Stimulated activated naive CD8-positive, alpha-beta T cell treated with anti-CD3 and anti-CD28 coated beads, Interleukin-15, Interleukin-2, amounts not matched to agents 100 U/mL and 50 U/mL, for 24 hours (primary cell): ENCODE data around the gene PSPC1.
"Not testable (repeated sequence)": the region's sequence is repeated elsewhere in the genome, so short reads cannot be mapped to it uniquely, and the experiment has no call there.

ENCODE experiments used
- ATAC-seq: fragments of 150-1000 bp; cut with Tn5 transposase; one replicate; pipeline ENCODE4 v1.10.0; 2021
- DNase-seq: peaks from one replicate; pipeline ENCODE4 v3.0.0; 2021

The PSPC1 gene, protein sequence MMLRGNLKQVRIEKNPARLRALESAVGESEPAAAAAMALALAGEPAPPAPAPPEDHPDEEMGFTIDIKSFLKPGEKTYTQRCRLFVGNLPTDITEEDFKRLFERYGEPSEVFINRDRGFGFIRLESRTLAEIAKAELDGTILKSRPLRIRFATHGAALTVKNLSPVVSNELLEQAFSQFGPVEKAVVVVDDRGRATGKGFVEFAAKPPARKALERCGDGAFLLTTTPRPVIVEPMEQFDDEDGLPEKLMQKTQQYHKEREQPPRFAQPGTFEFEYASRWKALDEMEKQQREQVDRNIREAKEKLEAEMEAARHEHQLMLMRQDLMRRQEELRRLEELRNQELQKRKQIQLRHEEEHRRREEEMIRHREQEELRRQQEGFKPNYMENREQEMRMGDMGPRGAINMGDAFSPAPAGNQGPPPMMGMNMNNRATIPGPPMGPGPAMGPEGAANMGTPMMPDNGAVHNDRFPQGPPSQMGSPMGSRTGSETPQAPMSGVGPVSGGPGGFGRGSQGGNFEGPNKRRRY

GRCh38 chr13:19782727-19783682 is at the start of gene PSPC1:
TSS of gene PSPC1 (minus strand) at chr13:19782945. CDS start at chr13:19782757, 188 bp downstream.
- DNase-seq (peak; percentile 96), ATAC-seq (peak; percentile 90)

DNA sequence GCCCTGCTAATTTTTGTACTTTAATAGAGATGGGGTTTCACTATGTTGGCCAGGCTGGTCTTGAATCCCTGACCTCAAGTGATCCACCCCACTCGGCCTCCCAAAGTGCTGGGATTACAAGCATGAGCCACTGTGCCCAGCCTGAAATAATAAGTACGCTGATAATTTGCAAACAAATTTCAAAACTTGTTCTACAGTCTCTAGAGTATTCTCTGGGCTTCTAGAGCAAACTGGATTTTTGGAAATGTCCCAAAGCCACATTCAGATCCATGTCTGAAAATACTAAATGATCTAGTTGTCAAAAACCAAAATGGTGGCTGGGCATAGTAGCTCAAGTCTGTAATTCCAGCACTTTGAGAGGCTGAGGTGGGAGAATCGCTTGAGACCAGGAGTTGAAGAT is 39.9 kb upstream of the PSPC1 start:
- DNase-seq: no peak
- ATAC-seq: no peak

DNA sequence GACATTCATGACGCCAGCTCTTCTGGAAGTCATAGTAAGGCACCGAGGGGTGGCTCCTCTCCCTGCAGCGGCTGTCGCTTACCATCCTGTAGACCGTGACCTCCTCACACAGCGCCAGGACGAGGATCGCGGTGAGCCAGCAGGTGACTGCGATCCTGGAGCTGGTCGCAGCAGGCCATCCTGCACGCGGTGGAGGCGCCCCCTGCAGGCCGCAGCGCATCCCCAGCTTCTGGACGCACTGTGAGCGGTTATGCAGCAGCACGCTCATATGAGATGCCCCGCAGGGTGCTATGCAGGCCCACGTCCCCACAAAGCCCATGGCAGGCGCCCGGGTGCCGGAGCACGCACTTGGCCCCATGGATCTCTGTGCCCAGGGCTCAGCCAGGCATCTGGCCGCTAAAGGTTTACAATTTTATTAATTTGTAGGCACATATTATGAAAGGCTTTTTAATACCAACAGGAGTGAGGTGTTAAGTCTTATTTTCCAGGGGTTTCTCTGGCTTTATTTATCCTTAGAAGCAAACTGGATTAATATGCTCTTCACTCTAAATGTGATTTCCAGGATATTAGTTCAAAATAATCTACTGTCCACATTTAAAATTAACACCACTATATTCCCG is 35.6 kb upstream of the PSPC1 start:
- peak; percentile 55 for DNase-seq
- peak; percentile 49 for ATAC-seq

GRCh38 chr13:19817510-19818158 is 34.9 kb upstream of the PSPC1 start:
- ATAC-seq (no peak), DNase-seq (no peak)

GRCh38 chr13:19817106-19817505 is 34.4 kb upstream of the PSPC1 start:
- ATAC-seq: no peak
- DNase-seq: no peak

- ATAC-seq, DNase-seq: not testable (repeated sequence)
Observed at GRCh38 chr13:19815842-19816241, 33.1 kb upstream of the PSPC1 start.

DNA sequence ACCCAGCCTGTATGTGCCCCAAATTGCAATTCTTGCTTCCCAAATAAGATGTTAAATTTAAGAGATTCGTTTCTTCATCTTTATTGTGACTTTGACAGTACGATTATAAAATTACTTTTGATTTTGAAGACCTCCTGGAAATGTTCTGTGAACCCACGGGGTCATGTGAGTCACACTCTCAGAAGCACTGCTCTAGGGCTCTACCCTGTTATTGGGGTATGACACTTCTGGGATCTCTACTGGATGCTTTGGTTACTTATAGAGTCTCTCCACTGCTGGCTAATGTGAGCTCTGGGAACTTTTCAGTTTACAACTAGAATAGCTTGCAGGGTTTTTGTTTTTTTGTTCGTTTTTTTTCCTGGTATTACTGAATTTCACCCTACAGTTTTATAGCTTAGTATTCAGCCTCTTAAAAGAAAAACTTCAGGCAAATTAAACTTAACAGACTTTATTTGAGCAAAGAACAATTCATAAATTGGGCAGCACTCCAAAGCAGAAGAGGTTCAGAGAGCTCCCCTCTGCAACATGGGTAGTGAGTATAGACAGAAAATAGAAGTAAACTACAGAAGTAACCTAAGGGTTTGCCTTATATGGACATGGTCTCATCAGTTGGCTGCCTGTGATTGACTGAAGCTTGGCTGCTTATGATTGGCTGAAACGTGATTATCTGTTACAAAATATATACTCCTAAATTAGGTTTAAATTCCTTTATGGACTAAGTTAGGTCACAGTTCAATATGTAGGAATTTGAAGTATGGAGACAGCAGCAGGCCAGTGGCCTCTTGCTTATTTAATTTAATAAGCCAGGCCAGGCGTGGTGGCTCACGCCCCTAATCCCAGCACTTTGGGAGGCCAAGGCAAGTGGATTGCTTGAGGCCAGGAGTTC is 28.5 kb upstream of the PSPC1 start:
- ATAC-seq: peak; percentile 76
- no peak for DNase-seq

GRCh38 chr13:19810151-19810550 is 27.4 kb upstream of the PSPC1 start:
- no peak for ATAC-seq
- DNase-seq: no peak

GRCh38 chr13:19805765-19806164 is 23.0 kb upstream of the PSPC1 start:
- no peak for ATAC-seq
- no peak for DNase-seq

- ATAC-seq: no peak
- no peak for DNase-seq
Observed at GRCh38 chr13:19795956-19796355, 13.2 kb upstream of the PSPC1 start.

DNA sequence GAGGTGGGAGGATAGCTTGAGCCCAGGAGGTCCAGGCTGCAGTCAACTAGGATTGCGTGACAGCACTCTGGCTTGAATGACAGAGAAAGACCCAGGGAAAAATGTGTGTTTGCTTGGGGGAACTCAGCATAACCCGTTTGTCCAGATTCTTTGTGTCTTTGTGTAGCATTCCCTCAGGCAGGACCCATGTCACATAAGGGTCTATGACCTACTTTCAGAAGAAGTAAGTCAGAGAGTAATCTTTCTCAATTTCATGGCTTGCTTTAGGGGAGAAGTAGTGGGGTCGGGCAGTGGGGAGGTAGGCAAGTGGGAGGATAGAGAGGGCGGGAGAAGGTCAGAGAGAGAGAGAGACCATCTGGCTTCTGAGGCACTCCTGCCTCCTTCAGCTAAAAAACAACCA is 11.9 kb upstream of the PSPC1 start:
- ATAC-seq (no peak), DNase-seq (no peak)

DNA sequence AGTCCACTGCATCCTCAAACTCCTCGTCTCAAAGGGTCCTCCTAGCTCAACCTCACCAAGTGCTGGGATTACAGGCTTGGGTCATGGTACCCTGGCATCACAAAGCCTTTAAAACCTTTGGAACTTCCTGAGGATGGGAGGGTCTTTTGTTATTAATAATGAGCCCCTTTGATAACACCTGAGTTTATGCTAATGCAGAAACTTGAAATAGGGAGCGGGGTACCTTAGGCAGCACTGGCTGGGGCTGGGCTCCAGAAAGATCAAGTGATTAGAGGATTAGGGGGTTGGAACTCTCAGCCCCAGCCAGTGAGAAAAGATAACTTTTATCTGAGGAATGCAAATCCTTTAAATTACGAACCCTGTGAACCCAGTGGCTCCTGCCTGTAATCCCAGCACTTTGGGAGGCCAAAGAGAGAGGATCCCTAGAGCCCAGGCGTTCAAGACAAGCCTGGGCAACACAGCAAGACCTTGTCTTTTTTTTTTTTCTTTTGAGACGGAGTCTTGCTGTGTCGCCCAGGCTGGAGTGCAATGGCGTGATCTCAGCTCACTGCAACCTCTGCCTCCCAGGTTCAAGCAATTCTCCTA is 9.3 kb upstream of the PSPC1 start:
- DNase-seq (no peak), ATAC-seq (no peak)

DNA sequence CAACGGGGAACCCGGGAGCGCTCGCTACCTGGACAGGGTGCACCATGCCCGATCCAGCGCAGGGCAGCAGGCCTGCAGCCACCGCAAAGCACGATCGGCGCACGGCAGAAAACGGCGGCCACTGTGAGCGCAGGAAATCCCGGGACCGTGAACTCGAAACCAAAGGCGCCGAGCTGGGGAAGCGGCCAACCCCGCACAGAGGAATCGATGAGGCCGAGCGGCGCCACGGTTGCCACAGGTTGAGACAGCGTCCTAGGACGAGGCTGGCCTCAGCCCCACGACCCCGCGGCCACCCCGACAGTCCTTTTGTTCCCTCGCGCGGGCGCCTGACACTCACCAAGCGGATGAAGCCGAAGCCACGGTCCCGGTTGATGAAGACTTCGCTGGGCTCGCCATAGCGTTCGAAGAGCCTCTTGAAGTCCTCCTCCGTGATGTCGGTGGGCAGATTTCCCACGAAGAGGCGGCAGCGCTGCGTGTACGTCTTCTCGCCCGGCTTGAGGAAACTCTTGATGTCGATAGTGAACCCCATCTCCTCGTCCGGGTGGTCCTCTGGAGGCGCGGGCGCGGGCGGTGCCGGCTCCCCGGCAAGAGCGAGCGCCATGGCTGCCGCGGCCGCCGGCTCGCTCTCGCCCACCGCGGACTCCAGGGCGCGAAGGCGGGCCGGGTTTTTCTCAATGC is 557 bp downstream of the PSPC1 start:
- DNase-seq (peak; percentile 69), ATAC-seq (peak; percentile 54)

GRCh38 chr13:19781526-19781925 is 1.2 kb downstream of the PSPC1 start:
- peak; percentile 17 for DNase-seq
- no peak for ATAC-seq

DNA sequence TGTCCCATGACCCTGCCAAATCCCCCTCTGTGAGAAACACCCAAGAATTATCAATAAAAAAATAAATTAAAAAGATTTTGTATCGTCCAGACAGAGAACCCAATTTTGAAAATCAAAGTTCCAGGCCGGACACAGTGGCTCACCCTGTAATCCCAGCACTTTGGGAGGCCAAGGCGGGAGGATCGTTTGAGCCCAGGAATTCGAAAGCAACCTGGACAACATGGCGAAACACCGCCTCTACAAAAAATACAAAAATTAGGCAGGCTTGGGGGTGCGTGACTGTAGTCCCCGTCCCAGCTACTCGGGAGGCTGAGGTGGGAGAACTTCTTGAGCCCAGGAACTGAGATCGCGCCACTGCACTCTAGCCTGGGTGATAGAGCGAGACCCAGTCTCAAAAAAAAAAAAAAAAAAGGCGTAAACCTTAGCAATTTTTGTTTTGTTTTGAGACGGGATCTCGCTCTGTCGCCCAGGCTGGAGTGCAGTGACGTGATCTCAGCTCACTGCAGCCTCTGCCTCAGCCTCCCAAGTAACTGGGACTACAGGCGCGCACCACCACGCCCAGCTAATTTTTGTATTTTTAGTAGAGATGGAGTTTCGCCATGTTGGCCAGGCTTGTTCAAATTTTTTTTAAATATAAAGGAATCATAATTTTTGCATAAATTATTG is 1.9 kb downstream of the PSPC1 start:
- DNase-seq: peak; percentile 19
- not testable (repeated sequence) for ATAC-seq

- ATAC-seq (no peak), DNase-seq (no peak)
Observed at GRCh38 chr13:19772306-19772705, 10.4 kb downstream of the PSPC1 start.

DNA sequence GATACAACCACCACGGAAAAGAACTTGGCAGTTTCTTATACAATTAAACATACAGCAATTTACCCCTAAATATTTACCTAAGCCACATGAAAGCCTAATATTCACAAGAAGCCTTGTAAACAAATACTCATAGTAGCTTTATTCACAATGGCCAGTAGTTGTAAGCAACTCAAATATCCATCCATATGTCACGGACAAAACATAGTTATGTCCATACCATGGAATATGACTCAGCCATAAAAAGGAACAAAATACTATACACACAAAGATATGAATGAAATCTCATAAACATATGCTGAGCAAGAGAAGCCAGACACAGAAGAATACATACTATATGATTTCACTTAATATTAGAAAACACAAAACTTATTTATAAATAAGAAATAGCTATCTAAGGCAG is 12.9 kb downstream of the PSPC1 start:
- no peak for DNase-seq
- ATAC-seq: no peak

- DNase-seq: no peak
- no peak for ATAC-seq
Observed at GRCh38 chr13:19767966-19768365, 14.8 kb downstream of the PSPC1 start.

- no peak for DNase-seq
- peak; percentile 20 for ATAC-seq
Observed at GRCh38 chr13:19766591-19766990, 16.2 kb downstream of the PSPC1 start.
